ENCODE data around the gene ARHGAP27.
A peak's percentile ranks its signal among the peaks of the same experiment; 100 is the strongest.

The ARHGAP27 gene

GRCh38 chr17:45408611-45409421, 23.9 kb downstream of the ARHGAP27 start:
- no peak for DNase-seq (ENCODE audit: low spot score)

- DNase-seq (ENCODE audit: low spot score) = no peak
These were observed 26.6 kb downstream of the ARHGAP27 start for GRCh38 chr17:45406107-45406506.

- peak; percentile 85 for DNase-seq (ENCODE audit: low spot score)
These were observed 27.2 kb downstream of the ARHGAP27 start for GRCh38 chr17:45405250-45406086.

GRCh38 chr17:45404870-45405249, 27.8 kb downstream of the ARHGAP27 start:
- no peak for DNase-seq (ENCODE audit: low spot score)

- DNase-seq (ENCODE audit: low spot score) = no peak
These were observed 28.7 kb downstream of the ARHGAP27 start for GRCh38 chr17:45403906-45404490.

- DNase-seq (ENCODE audit: low spot score) = no peak
These were observed 29.8 kb downstream of the ARHGAP27 start for GRCh38 chr17:45402916-45403315.

GRCh38 chr17:45398800-45399199, 33.9 kb downstream of the ARHGAP27 start:
- no peak for DNase-seq (ENCODE audit: low spot score)

GRCh38 chr17:45397796-45398195, 34.9 kb downstream of the ARHGAP27 start:
- DNase-seq (ENCODE audit: low spot score) = no peak

GRCh38 chr17:45396496-45397205, 36.0 kb downstream of the ARHGAP27 start:
- no peak for DNase-seq (ENCODE audit: low spot score)

- no peak for DNase-seq (ENCODE audit: low spot score)
These were observed 36.9 kb downstream of the ARHGAP27 start for GRCh38 chr17:45395569-45396415.

GRCh38 chr17:45394913-45395568, 37.6 kb downstream of the ARHGAP27 start:
- peak; percentile 96 for DNase-seq (ENCODE audit: low spot score)

- no peak for DNase-seq (ENCODE audit: low spot score)
These were observed 38.1 kb downstream of the ARHGAP27 start for GRCh38 chr17:45394564-45394912.

- DNase-seq (ENCODE audit: low spot score) = no peak
These were observed 38.6 kb downstream of the ARHGAP27 start for GRCh38 chr17:45394091-45394490.

GRCh38 chr17:45393411-45393810, 39.3 kb downstream of the ARHGAP27 start:
- no peak for DNase-seq (ENCODE audit: low spot score)

- DNase-seq (ENCODE audit: low spot score) = no peak
These were observed 40.8 kb downstream of the ARHGAP27 start for GRCh38 chr17:45391918-45392317.

GRCh38 chr17:45391291-45391690, 41.4 kb downstream of the ARHGAP27 start:
- DNase-seq (ENCODE audit: low spot score) = no peak

- no peak for DNase-seq (ENCODE audit: low spot score)
These were observed 43.3 kb downstream of the ARHGAP27 start for GRCh38 chr17:45389354-45389753.

GRCh38 chr17:45388604-45389325, 43.9 kb downstream of the ARHGAP27 start:
- DNase-seq (ENCODE audit: low spot score) = no peak

- DNase-seq (ENCODE audit: low spot score) = no peak
These were observed 44.9 kb downstream of the ARHGAP27 start for GRCh38 chr17:45387739-45388138.

GRCh38 chr17:45386178-45386577, 46.5 kb downstream of the ARHGAP27 start:
- DNase-seq (ENCODE audit: low spot score) = no peak
